Choroid plexus epithelial cell (primary cell): ENCODE data around the gene ATP1A2.

Experiments
- DNase-seq: peaks from one replicate; pipeline ENCODE4 v3.0.0-alpha.2; 2010; ENCODE audit warnings: low read depth
- H3K4me3 ChIP-seq: 2 replicates; pipeline ENCODE4 v1.5.1; 2011; ENCODE audit warnings: low read depth, mild to moderate bottlenecking, control low read depth, low read length, moderate library complexity
- TF ChIP-seq, protein P1 (sequence below): conservative IDR thresholded peaks from 2 replicates; pipeline ENCODE4 v1.5.1; 2011; ENCODE audit warnings: low read depth, mild to moderate bottlenecking, control low read depth, inconsistent platforms, low read length, moderate library complexity

The ATP1A2 gene

DNA sequence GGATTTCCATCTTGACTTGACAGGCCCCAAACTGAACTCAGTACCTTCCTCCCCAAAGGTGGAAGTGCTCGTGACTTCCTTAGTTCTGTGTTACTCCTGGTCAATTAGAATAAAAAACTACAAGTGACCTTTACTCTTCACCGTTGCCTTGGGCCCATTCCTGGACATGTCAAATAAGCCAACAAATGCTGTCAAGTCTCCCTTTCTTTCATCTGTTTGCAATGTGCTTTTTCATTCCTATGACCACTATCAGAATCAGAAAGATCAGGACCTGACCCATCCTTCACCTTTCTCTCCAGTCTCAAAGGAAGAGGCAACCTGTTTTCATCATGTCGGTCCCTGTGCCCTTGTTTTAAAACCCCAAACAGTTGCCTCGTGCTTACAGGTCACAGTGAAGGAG, 40.7 kb upstream of the ATP1A2 start:
- H3K4me3 ChIP-seq, result no peak overlapping the region
- TF ChIP-seq, protein P1, sequence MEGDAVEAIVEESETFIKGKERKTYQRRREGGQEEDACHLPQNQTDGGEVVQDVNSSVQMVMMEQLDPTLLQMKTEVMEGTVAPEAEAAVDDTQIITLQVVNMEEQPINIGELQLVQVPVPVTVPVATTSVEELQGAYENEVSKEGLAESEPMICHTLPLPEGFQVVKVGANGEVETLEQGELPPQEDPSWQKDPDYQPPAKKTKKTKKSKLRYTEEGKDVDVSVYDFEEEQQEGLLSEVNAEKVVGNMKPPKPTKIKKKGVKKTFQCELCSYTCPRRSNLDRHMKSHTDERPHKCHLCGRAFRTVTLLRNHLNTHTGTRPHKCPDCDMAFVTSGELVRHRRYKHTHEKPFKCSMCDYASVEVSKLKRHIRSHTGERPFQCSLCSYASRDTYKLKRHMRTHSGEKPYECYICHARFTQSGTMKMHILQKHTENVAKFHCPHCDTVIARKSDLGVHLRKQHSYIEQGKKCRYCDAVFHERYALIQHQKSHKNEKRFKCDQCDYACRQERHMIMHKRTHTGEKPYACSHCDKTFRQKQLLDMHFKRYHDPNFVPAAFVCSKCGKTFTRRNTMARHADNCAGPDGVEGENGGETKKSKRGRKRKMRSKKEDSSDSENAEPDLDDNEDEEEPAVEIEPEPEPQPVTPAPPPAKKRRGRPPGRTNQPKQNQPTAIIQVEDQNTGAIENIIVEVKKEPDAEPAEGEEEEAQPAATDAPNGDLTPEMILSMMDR, result no peak
- no peak for DNase-seq

DNA sequence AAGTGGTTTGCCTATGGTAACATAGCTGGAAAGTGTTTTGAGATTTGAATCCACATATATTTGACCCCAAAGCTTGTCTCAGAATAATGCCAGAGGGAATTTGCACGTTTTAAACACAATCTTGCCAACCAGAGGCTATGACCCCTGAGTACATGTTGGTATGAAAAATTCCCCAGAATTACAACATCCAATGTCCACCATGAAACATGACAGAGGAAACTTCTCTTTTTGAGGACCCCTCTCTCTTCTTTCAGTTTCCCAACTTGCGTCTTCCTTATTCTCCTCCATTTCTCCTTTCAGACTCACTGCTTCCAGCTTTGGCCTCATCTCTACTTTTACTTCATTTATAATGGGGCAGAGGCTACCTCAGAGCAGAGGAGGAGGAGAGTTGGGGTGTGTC, 39.7 kb upstream of the ATP1A2 start:
- DNase-seq, result no peak
- TF ChIP-seq, protein P1, result no peak
- H3K4me3 ChIP-seq, result no peak overlapping the region

DNA sequence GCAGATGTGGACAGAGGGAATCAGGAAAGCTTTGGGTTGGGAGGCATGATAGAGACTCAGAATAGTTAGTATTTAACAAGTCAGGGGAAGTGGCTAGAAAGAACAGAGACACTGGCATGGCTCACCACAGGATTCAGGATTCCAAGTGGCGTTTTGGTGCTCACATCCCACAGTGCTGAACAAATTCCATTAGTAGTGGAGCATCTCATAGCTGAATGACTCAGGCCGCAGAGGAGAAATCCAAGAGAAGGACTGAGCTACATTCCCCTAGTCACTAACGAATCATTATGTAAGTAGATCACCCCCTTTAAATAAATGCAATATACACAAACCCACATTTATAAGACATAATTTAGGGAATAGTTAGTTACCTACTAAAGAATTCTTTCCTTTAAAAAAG, 39.3 kb upstream of the ATP1A2 start:
- no peak for DNase-seq
- TF ChIP-seq, protein P1, result no peak
- H3K4me3 ChIP-seq, result no peak overlapping the region

DNA sequence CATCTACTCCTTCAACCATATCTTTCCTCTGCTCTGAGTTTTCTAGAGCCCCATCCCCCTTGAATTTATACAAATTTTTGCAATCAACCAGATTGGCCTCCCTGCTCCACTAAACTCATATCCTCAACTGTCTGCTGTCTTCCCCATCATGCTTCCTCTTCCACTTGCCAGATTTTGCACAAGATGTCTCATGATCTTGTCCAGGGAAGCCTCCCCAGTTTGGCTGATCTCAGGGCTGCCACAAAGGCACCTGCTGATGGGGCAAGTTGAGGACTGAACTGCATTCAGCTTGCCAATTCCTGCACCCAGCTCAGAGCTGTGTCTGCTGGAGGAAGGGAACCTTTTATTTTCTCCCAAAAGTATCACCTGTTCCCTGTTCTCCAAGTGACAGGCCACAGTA, 38.1 kb upstream of the ATP1A2 start:
- H3K4me3 ChIP-seq, result no peak overlapping the region
- no peak for DNase-seq

DNA sequence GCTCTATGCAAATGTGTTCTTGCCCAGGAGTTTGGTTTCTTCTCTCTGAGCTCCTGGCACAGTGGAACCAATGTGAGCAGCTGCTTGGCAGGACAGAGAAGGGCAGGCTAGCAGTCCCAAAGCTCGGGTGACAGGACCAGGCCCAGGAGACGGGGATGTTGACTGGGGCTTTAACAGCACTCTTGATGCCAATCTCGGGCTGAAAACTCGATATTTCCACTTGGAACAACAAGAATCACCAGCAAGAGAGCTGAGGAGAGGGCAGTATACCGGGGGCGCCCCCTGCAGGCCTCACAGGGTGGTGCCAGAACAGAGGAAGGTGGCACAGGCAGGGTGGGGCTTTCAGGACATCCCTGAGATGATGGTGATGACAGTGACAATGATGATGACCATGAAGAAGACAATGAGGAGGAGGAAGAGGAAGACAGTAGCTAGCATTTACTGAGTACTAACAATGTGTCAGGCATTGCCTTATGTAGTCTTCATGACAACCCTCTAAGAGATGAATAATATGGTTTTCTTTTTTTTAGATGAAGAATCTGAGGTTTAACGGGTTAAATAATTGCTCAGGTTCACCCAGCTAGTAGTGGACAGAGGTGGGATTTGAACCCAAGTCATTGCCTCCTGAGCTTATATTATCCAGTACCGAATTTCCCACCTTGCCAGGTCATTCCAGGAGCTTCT, 36.9 kb upstream of the ATP1A2 start:
- TF ChIP-seq, protein P1, result peak; percentile 88

More for the DNA sequence above, 38.1 kb upstream of the ATP1A2 start:
- TF ChIP-seq, protein P1, result no peak

DNA sequence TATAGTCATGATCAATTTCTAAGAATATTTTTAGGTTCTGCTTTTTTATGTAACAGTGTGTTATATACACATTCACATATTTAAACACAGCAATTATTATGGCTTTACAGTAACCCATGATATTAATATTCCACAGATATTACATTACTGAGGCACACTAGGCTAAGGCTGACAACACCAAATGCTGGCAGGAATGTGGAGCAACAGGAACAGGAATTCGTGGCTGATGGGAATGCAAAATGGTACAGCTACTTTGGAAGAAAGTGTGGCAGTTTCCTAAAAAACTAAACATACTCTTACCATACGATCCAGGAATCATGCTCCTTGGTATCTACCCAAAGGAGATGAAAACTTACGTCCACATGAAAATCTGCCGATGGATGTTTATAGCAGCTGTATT, 36.1 kb upstream of the ATP1A2 start:
- TF ChIP-seq, protein P1, result no peak
- no peak overlapping the region for H3K4me3 ChIP-seq

More for the DNA sequence above, 36.9 kb upstream of the ATP1A2 start:
- no peak overlapping the region for H3K4me3 ChIP-seq
- peak; percentile 45 for DNase-seq

More for the DNA sequence above, 36.1 kb upstream of the ATP1A2 start:
- no peak for DNase-seq
